PC-9 (cell line): ENCODE results near the gene UNC5B.

ENCODE experiments used
- CTCF ChIP-seq: fragments of 200-600 bp; sonication (generic); conservative IDR thresholded peaks from 2 replicates; pipeline ENCODE4 v1.6.1; 2017; ENCODE audit warnings: mixed run types, antibody characterized with exemption, mild to moderate bottlenecking, moderate library complexity
- EZH2 ChIP-seq: fragments of 200-600 bp; sonication (generic); IDR thresholded peaks from 2 replicates; pipeline ENCODE4 v1.8.0; 2017; ENCODE audit warnings: antibody characterized with exemption, low read depth

GRCh38 chr10:71234970-71235685 is 22.8 kb downstream of the UNC5B start:
- no peak for TF ChIP-seq CTCF
- TF ChIP-seq EZH2 = no peak
